ES-I3 (cell line): ENCODE results near the gene ANKMY1.

ENCODE experiments used
- H3K36me3 ChIP-seq: 2 replicates; pipeline ENCODE4 v1.6.1; 2013; ENCODE audit warnings: mild to moderate bottlenecking, low read length, control low read depth, moderate library complexity; ENCODE audit not compliant: insufficient read depth
- H3K4me1 ChIP-seq: 2 replicates; pipeline ENCODE4 v1.6.1; 2013; ENCODE audit warnings: mild to moderate bottlenecking, control low read depth, low read length; ENCODE audit not compliant: insufficient read depth
- H3K9ac ChIP-seq: 2 replicates; pipeline ENCODE4 v1.6.1; 2013; ENCODE audit warnings: low read depth, mild to moderate bottlenecking, low read length, moderate library complexity
- H3K9me3 ChIP-seq: 2 replicates; pipeline ENCODE4 v1.6.1; 2013; ENCODE audit warnings: mild to moderate bottlenecking, low read length, moderate library complexity; ENCODE audit not compliant: control insufficient read depth, insufficient read depth

Gene ANKMY1

DNA sequence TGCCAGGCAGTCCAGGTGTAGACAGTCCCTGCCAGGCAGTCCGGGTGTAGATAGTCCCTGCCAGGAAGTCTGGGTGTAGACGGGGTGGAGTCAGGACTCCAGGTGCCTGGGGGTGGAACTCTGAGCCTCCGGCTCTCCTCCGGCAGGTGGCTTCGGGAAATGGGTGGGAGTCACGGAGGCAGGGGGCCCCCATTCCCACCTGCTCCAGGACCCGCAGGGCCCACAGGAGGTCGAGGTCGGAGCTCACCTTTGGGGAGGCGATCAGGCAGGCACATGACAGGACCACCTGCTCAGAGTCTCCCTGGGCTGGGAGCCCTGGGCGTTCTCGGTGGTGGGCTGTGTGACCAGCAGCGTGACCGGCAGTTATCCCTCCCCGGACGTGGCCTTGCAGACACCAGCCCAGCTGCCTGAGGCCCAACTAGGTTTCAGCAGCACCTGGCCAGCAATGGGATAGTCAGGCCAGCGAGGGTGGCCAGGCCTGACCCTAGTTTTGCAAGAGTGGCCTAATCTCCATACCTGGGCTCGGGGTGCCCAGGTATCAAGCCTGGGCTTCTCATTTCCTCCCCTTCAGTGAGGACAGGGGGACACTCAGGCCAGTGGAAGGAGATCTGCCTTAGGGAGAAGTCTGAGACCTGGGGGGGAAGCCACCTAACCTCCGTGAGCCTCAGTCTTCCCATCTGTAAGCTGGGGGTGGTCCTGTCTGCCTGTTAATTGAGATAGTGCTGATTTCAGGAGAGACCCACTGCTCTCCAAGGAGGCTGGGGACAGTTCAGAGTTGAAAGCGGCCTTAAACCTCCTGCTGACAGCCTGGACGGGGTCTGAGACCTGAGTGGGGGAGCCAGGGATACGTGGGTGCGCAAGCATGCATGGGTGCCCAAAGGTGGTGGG lies 109.2 kb downstream of the ANKMY1 start:
- Histone ChIP-seq H3K36me3 (no peaks in the 10 kb centered on the region), H3K9me3 (no peaks in the 10 kb centered on the region), H3K4me1 (peaks cover 10% of the 10 kb centered on the region; the same call in 1 of the 2 replicates), H3K9ac (no peak overlapping the region)

DNA sequence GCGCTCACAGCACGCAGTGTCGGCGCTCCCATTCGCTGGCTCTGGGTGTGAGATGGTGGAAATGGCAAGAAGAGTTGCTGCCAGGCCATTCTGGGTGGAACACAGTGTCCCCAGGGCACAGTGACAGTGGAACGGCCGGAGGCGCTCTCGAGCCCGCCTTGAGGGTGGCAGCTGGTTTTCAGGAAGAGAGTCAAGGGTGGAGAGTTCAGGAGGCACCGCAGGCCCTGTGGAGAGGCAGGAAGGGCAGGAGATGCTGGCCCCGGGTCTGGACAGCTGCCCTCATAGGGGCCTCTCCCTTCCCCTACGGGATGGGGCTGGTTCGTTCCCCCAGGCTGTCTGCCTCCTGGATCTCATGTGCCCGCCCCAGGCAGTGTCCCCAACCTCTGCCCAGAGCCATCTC lies 109.9 kb downstream of the ANKMY1 start:
- Histone ChIP-seq H3K36me3 (no peaks in the 10 kb centered on the region), H3K4me1 (peaks cover 10% of the 10 kb centered on the region; the same call in 1 of the 2 replicates), H3K9ac (no peak overlapping the region), H3K9me3 (no peaks in the 10 kb centered on the region)

DNA sequence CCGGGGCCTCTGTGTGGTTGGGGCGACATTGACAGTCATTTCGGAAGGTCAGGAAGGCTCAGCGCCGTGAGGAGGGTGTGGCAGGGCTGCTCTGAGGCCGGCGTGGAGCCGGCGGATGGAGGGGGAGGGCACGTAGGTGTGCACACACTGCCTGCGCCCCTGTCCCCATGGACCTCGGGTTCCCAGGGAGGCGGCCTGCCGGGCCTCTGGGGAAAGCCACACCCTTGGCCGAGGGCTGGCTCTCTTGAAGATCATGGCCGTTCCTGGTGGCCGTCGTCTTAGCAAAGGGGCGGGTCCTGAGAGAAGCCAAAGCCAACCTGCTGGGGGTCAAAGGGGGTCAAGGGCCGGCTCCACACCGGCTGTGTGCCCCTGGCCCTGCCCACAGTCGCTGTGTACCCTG lies 110.5 kb downstream of the ANKMY1 start:
- Histone ChIP-seq H3K36me3 (no peaks in the 10 kb centered on the region), H3K9ac (no peak overlapping the region), H3K4me1 (peaks cover 10% of the 10 kb centered on the region; the same call in 1 of the 2 replicates), H3K9me3 (no peaks in the 10 kb centered on the region)

DNA sequence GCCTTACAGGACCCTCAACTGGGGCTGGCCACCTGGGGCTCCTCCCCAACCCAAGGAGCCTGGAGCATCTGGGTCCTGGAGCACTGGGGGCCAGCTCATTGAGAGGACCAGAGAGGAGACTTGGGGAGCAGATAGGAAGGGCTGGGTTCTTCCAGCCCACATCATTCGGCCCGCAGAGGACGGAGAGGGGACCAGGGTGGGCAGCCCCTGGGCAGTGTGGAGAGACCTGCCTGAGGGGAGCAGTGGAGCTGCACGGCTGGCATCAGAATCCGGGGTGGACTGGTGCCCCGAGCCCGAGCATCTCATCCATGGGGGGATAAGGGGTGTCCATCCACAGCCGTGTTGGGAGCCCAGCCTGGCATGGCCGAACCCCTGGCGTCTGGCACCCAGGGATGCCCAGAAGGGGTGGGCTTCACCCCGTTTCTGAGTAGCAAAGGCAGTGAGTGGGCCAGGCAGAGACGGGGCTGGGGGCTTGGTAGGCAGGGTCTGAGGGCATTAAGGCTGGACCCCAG lies 111.1 kb downstream of the ANKMY1 start:
- Histone ChIP-seq H3K36me3 (no peaks in the 10 kb centered on the region), H3K4me1 (peaks cover 10% of the 10 kb centered on the region; the same call in 1 of the 2 replicates), H3K9me3 (no peaks in the 10 kb centered on the region), H3K9ac (no peak overlapping the region)

- Histone ChIP-seq H3K9me3 (no peaks in the 10 kb centered on the region), H3K4me1 (peaks cover 10% of the 10 kb centered on the region; the same call in 1 of the 2 replicates), H3K36me3 (no peaks in the 10 kb centered on the region), H3K9ac (no peak overlapping the region)
Observed at GRCh38 chr2:240445961-240446663, 111.7 kb downstream of the ANKMY1 start.

GRCh38 chr2:240444464-240444863 lies 113.3 kb downstream of the ANKMY1 start:
- Histone ChIP-seq H3K36me3 (no peaks in the 10 kb centered on the region), H3K4me1 (no peaks in the 10 kb centered on the region), H3K9ac (no peak overlapping the region), H3K9me3 (no peaks in the 10 kb centered on the region)

GRCh38 chr2:240443891-240444301 lies 113.9 kb downstream of the ANKMY1 start:
- no peaks in the 10 kb centered on the region for H3K4me1 ChIP-seq
- H3K36me3 ChIP-seq = no peaks in the 10 kb centered on the region
- H3K9ac ChIP-seq = no peak overlapping the region

DNA sequence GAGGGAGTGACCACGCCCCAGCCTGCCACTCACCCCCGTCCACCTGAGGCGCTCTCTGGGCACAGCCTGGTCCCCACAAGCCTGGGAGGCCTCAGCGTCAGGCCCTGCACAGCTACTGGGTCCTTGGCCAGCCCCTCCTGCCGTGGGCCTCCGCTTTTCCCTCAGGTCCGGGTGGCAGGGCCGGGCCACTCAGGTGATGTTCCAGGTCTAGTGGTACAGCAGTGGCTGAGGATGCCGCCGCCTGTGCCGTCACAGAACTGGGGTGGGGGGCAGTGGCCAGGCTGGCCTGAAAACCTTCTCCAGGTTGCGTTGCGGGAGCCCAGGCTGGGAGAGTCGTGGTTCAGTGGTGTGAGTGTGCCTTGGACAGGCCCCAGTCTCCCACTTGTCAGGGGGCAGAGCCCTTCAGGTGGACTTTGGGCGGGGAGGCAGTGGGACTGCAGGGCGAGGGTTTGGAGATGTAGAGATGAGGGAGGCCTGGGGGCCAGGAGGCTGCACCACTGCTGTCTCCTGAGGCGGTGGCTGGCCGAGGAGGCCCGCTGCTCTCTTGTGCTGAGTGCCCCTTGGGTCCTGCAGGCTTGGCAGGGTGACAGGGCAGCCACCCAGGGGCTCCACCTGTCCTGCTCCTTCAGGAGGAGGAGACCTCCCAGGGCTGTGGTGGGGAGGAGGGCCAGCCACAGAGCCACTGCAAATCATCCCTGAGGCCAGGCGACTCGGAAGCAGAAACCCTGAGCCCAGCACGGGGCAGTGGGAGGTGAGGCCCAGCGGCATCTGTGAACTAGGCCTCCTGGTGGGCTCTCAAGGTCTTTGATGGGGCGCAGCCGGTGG lies 114.7 kb downstream of the ANKMY1 start:
- no peaks in the 10 kb centered on the region for H3K36me3 ChIP-seq
- no peaks in the 10 kb centered on the region for H3K9me3 ChIP-seq
- H3K9ac ChIP-seq = no peak overlapping the region
- no peaks in the 10 kb centered on the region; the same call in 1 of the 2 replicates for H3K4me1 ChIP-seq

More at GRCh38 chr2:240443891-240444301, 113.9 kb downstream of the ANKMY1 start:
- no peaks in the 10 kb centered on the region for H3K9me3 ChIP-seq

DNA sequence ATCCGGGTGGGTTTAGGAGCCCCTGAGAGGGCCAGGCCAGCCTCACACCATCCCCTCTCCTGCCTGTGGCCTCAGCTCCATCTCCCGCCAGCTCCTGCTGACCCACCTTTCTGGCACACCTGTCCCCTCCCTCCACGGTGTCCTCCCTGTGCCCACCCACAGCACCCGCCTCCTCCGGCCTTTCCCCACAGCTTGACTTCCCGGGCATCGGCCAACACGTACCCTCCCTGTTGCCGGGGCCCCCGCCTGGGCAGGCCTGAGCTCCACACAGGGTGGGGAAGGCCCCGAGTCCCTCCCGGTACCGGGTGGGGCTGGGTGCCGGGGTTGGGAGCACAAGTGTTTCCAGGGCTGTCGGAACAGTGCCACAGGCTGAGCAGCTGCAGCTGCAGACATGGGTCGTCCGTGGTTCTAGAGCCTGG lies 115.8 kb downstream of the ANKMY1 start:
- no peaks in the 10 kb centered on the region for H3K9me3 ChIP-seq
- no peaks in the 10 kb centered on the region; the same call in 1 of the 2 replicates for H3K4me1 ChIP-seq
- no peaks in the 10 kb centered on the region for H3K36me3 ChIP-seq
- no peak overlapping the region for H3K9ac ChIP-seq

GRCh38 chr2:240441326-240441992 lies 116.3 kb downstream of the ANKMY1 start:
- no peak overlapping the region for H3K9ac ChIP-seq
- no peaks in the 10 kb centered on the region; the same call in 1 of the 2 replicates for H3K4me1 ChIP-seq
- H3K36me3 ChIP-seq = no peaks in the 10 kb centered on the region
- no peaks in the 10 kb centered on the region for H3K9me3 ChIP-seq

DNA sequence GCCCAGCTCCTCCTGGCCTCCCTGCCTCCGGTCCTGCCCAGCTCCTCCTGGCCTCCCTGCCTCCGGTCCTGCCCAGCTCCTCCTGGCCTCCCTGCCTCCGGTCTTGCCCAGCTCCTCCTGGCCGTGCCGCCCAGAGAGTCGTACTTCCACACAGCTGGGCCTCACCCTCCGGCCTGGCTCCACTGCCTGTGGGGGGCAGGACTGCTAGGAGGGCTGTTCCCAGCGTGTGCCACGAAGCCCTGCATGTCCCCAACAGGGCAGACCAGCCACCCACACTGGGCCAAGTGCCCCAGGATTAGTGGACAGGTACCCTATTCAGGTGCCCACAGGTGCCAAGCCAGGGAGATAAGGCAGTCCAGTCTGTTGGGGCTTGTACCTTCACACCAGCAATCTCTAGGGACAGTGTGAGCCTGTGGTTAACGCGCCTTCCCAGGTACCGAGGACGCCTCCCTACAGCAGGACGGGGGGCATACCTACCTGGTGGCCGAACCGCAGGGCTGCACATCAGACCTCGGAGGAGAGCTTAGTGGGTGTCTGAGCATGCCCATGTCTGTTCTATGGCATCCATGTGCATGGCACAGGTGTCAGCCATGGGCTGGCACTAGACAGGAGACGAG lies 117.0 kb downstream of the ANKMY1 start:
- no peak overlapping the region for H3K9ac ChIP-seq
- H3K36me3 ChIP-seq = no peaks in the 10 kb centered on the region
- no peaks in the 10 kb centered on the region for H3K9me3 ChIP-seq
- no peaks in the 10 kb centered on the region; the same call in 1 of the 2 replicates for H3K4me1 ChIP-seq

DNA sequence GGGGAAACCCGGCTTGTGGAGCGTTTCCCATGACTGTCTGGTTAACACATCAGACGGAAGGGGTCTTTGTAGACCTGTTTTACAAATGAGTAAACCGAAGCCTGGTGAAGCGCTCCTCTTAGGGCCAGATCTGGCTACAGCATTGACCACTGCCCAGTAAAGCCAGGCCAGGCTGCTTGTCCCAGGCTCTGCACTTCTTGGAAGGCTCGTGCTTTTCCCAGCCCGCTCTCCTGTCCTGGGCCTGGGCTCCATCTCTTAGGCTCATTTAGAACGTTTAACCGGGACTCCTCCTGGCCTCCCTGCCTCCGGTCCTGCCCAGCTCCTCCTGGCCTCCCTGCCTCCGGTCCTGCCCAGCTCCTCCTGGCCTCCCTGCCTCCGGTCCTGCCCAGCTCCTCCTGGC lies 117.5 kb downstream of the ANKMY1 start:
- H3K9me3 ChIP-seq = no peaks in the 10 kb centered on the region
- H3K36me3 ChIP-seq = no peaks in the 10 kb centered on the region
- H3K9ac ChIP-seq = no peak overlapping the region
- no peaks in the 10 kb centered on the region; the same call in 1 of the 2 replicates for H3K4me1 ChIP-seq

- H3K36me3 ChIP-seq = no peaks in the 10 kb centered on the region
- no peak overlapping the region for H3K9ac ChIP-seq
- H3K4me1 ChIP-seq = no peaks in the 10 kb centered on the region; the same call in 1 of the 2 replicates
- H3K9me3 ChIP-seq = no peaks in the 10 kb centered on the region
Observed at GRCh38 chr2:240439698-240440151, 118.1 kb downstream of the ANKMY1 start.
